Thoracic aorta (tissue), 2 donors: ENCODE results near the gene MYL2. TPM values are rescaled to one million over a fixed set of nuclear protein-coding genes. Genes with fewer than 3 reads are reported as not detected.

Experiments used
- ATAC-seq: fragments of 150-250 bp; one replicate; pipeline ENCODE4 v1.8.0; 2017; ENCODE audit warnings: low read depth; ENCODE audit not compliant: insufficient number of reproducible peaks, low FRiP score
- DNase-seq: peaks from one replicate; pipeline ENCODE4 v3.0.0-alpha.2; 2020; ENCODE audit warnings: low spot score
- H3K27ac ChIP-seq, 2 donors: fragments of 200-600 bp; sonication (generic); 1 replicate in 1 of 2; 2 replicates in 1 of 2; pipeline ENCODE4 v1.5.1; 2016; ENCODE audit warnings: mild to moderate bottlenecking in 2 of 2, moderate library complexity in 2 of 2
- H3K27me3 ChIP-seq: fragments of 200-600 bp; sonication (generic); replicated peaks from 2 replicates; pipeline ENCODE4 v1.6.0; 2016; ENCODE audit warnings: mild to moderate bottlenecking; ENCODE audit not compliant: insufficient read depth
- H3K36me3 ChIP-seq: fragments of 200-600 bp; sonication (generic); one replicate; pipeline ENCODE4 v1.5.1; 2016
- H3K4me1 ChIP-seq, 2 donors: fragments of 200-600 bp; sonication (generic); 1 replicate in 1 of 2; 2 replicates in 1 of 2; pipeline versions ENCODE4 v1.5.1 to v1.6.0; 2016; ENCODE audit warnings: low read depth in 2 of 2, mild to moderate bottlenecking in 1 of 2; ENCODE audit not compliant: control insufficient read depth in 1 of 2
- H3K4me3 ChIP-seq: fragments of 200-600 bp; sonication (generic); 2 replicates; pipeline ENCODE4 v1.5.1; 2016; ENCODE audit warnings: mild to moderate bottlenecking
- H3K9me3 ChIP-seq: fragments of 200-600 bp; sonication (generic); 2 replicates; pipeline ENCODE4 v1.5.1; 2016
- total RNA-seq, 2 donors: library from RNA; depleted of rRNA; stranded (reverse); fragments of >200 nt; gene quantifications; one replicate each; pipeline versions ENCODE4 v1.1.0 to v1.2.3, GENCODE V29; 2016
- TF ChIP-seq, protein P1 (sequence below): fragments of 200-600 bp; sonication (generic); IDR thresholded peaks from one replicate; pipeline ENCODE4 v1.5.1; 2019; ENCODE audit warnings: antibody characterized with exemption

Gene MYL2
- total RNA-seq: 1 to 10 TPM in 1 of 2 donors, under 1 TPM in 1; 0.81 to 1.9 TPM

DNA sequence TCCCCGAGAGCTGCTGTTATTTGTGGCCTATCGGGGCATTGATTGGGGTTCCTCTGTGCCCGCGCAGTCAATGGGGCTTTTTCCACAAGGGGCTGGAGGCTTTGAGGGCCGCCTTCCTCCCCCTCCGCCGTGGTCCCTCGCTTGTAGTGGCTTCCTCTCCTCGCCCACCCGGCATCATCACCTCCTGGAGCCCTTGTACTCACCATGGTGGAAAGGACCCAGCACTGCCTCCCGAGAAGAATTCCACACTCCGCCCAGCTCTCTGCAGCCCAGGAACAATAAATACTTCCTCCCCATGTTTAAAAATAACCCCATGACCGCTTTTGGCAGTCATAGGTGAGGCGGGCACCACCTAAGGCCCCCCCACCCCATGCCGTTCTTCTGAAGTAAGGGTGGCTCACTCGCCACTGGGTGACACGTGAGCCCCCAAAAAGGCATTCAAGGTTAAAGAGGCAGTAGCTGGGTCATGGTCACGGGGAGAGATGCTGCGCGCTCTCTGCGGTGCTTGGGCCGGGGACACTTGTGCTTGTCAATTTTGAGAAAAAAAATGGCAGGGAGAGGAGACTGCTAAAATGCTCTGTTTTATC is at the start of gene MYL2:
Gene MYL2, minus strand, starts transcription at position 256 of the 587 bp plus-strand sequence. Its CDS starts 50 bp downstream, at position 206.
- no peaks in the 10 kb centered on the region for H3K27me3 ChIP-seq
- no peaks in the 10 kb centered on the region for H3K4me1 ChIP-seq
- TF ChIP-seq, protein P1, sequence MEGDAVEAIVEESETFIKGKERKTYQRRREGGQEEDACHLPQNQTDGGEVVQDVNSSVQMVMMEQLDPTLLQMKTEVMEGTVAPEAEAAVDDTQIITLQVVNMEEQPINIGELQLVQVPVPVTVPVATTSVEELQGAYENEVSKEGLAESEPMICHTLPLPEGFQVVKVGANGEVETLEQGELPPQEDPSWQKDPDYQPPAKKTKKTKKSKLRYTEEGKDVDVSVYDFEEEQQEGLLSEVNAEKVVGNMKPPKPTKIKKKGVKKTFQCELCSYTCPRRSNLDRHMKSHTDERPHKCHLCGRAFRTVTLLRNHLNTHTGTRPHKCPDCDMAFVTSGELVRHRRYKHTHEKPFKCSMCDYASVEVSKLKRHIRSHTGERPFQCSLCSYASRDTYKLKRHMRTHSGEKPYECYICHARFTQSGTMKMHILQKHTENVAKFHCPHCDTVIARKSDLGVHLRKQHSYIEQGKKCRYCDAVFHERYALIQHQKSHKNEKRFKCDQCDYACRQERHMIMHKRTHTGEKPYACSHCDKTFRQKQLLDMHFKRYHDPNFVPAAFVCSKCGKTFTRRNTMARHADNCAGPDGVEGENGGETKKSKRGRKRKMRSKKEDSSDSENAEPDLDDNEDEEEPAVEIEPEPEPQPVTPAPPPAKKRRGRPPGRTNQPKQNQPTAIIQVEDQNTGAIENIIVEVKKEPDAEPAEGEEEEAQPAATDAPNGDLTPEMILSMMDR: no peak
- H3K36me3 ChIP-seq: no peaks in the 10 kb centered on the region
- H3K9me3 ChIP-seq: no peaks in the 10 kb centered on the region
- ATAC-seq: peak; percentile 19
- H3K4me3 ChIP-seq: no peak within 1 kb of the TSS
- DNase-seq: no peak
- no peak within 1 kb of the TSS for H3K27ac ChIP-seq

DNA sequence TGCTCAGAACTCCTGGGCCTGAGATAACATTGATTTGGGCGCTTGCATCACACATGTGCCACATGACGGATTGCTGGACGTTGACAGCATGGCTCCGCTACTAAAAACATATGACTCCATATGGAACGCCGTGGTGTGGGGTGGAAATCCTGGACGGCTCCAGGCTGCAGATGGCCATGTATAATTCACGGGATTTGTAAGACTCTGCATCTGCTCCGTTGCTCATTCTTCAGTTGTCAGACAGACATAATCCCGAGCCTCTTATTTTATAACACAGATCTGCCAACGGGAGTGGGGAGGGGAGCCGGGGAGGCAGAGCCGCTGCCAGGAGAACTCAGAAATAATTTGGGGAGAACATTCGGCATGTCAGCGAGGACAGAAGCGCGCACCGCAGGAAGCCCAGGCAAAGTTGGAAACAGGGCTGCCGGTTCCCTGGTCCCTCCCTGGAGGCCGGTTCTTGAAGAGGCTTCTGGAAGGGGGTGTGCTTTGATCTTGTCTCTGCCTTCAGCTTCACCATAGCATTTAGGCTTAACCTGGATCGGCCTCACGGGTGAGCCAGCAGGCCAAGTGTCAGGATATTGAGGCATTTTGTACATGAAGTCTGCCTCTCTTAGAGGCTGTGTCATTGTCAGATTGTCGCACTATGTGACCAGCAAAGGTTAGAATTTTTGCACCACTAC is 45.8 kb upstream of the MYL2 start:
- Histone ChIP-seq H3K36me3 (no peaks in the 10 kb centered on the region), H3K4me1 (no peaks in the 10 kb centered on the region), H3K27ac (no peak overlapping the region), H3K9me3 (peaks cover 2% of the 10 kb centered on the region), H3K27me3 (no peaks in the 10 kb centered on the region), H3K4me3 (no peak overlapping the region)
- ATAC-seq: no peak
- no peak for DNase-seq
- TF ChIP-seq, protein P1: no peak

GRCh38 chr12:110965574-110965973 is 45.2 kb upstream of the MYL2 start:
- Histone ChIP-seq H3K4me3 (no peak overlapping the region), H3K36me3 (no peaks in the 10 kb centered on the region), H3K27ac (no peak overlapping the region), H3K4me1 (no peaks in the 10 kb centered on the region), H3K27me3 (no peaks in the 10 kb centered on the region), H3K9me3 (no peaks in the 10 kb centered on the region)
- TF ChIP-seq, protein P1: no peak
- no peak for DNase-seq
- no peak for ATAC-seq

GRCh38 chr12:110960795-110961194 is 40.4 kb upstream of the MYL2 start:
- Histone ChIP-seq H3K27me3 (no peaks in the 10 kb centered on the region), H3K4me1 (no peaks in the 10 kb centered on the region), H3K36me3 (no peaks in the 10 kb centered on the region), H3K27ac (no peak overlapping the region), H3K9me3 (no peaks in the 10 kb centered on the region), H3K4me3 (no peak overlapping the region)
- DNase-seq (no peak), ATAC-seq (no peak)
- TF ChIP-seq, protein P1: no peak

GRCh38 chr12:110957652-110958051 is 37.3 kb upstream of the MYL2 start:
- Histone ChIP-seq H3K27ac (no peak overlapping the region), H3K4me3 (no peak overlapping the region), H3K27me3 (no peaks in the 10 kb centered on the region), H3K36me3 (no peaks in the 10 kb centered on the region), H3K4me1 (no peaks in the 10 kb centered on the region), H3K9me3 (no peaks in the 10 kb centered on the region)
- no peak for ATAC-seq
- TF ChIP-seq, protein P1: no peak
- no peak for DNase-seq
